Liver (tissue), 9 donors: Measurements from ENCODE around the gene LOXL3. TPM values are rescaled to one million over a fixed set of nuclear protein-coding genes. Genes with fewer than 3 reads are reported as not detected.

Experiments used
- DNase-seq: peaks from one replicate; pipeline ENCODE4 v3.0.0-alpha.2; 2017; ENCODE audit warnings: low spot score
- H3K27ac ChIP-seq, 2 donors: one replicate each; pipeline ENCODE4 v1.7.0; 2013; ENCODE audit warnings: inconsistent platforms in 2 of 2, low read length in 2 of 2, control low read depth in 1 of 2, low read depth in 1 of 2, mild to moderate bottlenecking in 1 of 2
- H3K27me3 ChIP-seq, 4 donors: one replicate each; pipeline versions ENCODE4 v1.6.1 to v1.7.0; 2013; ENCODE audit warnings: low read length in 3 of 4, inconsistent platforms in 1 of 4, mild to moderate bottlenecking in 1 of 4, moderate library complexity in 1 of 4; ENCODE audit not compliant: control insufficient read depth in 4 of 4, insufficient read depth in 4 of 4
- H3K36me3 ChIP-seq, 4 donors: one replicate each; pipeline versions ENCODE4 v1.6.1 to v1.7.0; 2013; ENCODE audit warnings: low read length in 3 of 4, mild to moderate bottlenecking in 3 of 4, low read depth in 1 of 4, moderate library complexity in 1 of 4; ENCODE audit not compliant: control insufficient read depth in 4 of 4, insufficient read depth in 3 of 4
- H3K4me1 ChIP-seq, 4 donors: one replicate each; pipeline versions ENCODE4 v1.6.1 to v1.7.0; 2013; ENCODE audit warnings: low read length in 3 of 4, mild to moderate bottlenecking in 3 of 4, moderate library complexity in 1 of 4; ENCODE audit not compliant: control insufficient read depth in 4 of 4, insufficient read depth in 4 of 4
- H3K4me3 ChIP-seq, 3 donors: one replicate each; pipeline versions ENCODE4 v1.6.1 to v1.7.0; 2013; ENCODE audit warnings: low read length in 3 of 3, control low read depth in 1 of 3, low read depth in 1 of 3, mild to moderate bottlenecking in 1 of 3
- H3K9ac ChIP-seq, 2 donors: one replicate each; pipeline ENCODE4 v1.7.0; 2013; ENCODE audit warnings: low read length in 2 of 2, mild to moderate bottlenecking in 2 of 2, moderate library complexity in 2 of 2, control low read depth in 1 of 2, low read depth in 1 of 2
- H3K9me3 ChIP-seq, 4 donors: one replicate each; pipeline versions ENCODE4 v1.6.1 to v1.7.0; 2013; ENCODE audit warnings: low read length in 3 of 4; ENCODE audit not compliant: control insufficient read depth in 4 of 4
- CTCF ChIP-seq: fragments of 150-350 bp; IDR thresholded peaks from 2 replicates; pipeline ENCODE4 v1.5.1; 2017; ENCODE audit warnings: improper control_type of control experiment, low read depth, low read length; ENCODE audit not compliant: missing input control
- EGR1 ChIP-seq, 2 donors: IDR thresholded peaks; 2 replicates each; pipeline ENCODE4 v1.6.1; 2016 to 2018; ENCODE audit warnings: antibody characterized with exemption in 2 of 2, low read depth in 2 of 2
- FOXA1 ChIP-seq: IDR thresholded peaks from 2 replicates; pipeline ENCODE4 v1.6.1; 2016; ENCODE audit warnings: antibody characterized with exemption
- FOXA2 ChIP-seq: IDR thresholded peaks from 2 replicates; pipeline ENCODE4 v1.6.1; 2016; ENCODE audit warnings: antibody characterized with exemption
- GABPA ChIP-seq, 2 donors: IDR thresholded peaks in 1 of 2; conservative IDR thresholded peaks in 1 of 2; 2 replicates each; pipeline ENCODE4 v1.6.1; 2016; ENCODE audit warnings: antibody characterized with exemption in 2 of 2, mild to moderate bottlenecking in 1 of 2, moderate library complexity in 1 of 2
- HNF4A ChIP-seq, 2 donors: conservative IDR thresholded peaks; 2 replicates each; pipeline ENCODE4 v1.6.1; 2016; ENCODE audit warnings: antibody characterized with exemption in 2 of 2, mild to moderate bottlenecking in 2 of 2
- HNF4G ChIP-seq: IDR thresholded peaks from 2 replicates; pipeline ENCODE4 v1.6.1; 2016; ENCODE audit warnings: antibody characterized with exemption
- JUND ChIP-seq, 2 donors: IDR thresholded peaks; 2 replicates each; pipeline ENCODE4 v1.6.1; 2016; ENCODE audit warnings: antibody characterized with exemption in 2 of 2
- MAX ChIP-seq: IDR thresholded peaks from 2 replicates; pipeline ENCODE4 v1.6.1; 2016; ENCODE audit warnings: antibody characterized with exemption
- NR2F2 ChIP-seq: IDR thresholded peaks from 2 replicates; pipeline ENCODE4 v1.6.1; 2016; ENCODE audit warnings: antibody characterized with exemption
- RAD21 ChIP-seq, 2 donors: IDR thresholded peaks; 2 replicates each; pipeline ENCODE4 v1.6.1; 2016; ENCODE audit warnings: antibody characterized with exemption in 2 of 2, mild to moderate bottlenecking in 2 of 2
- REST ChIP-seq: IDR thresholded peaks from 2 replicates; pipeline ENCODE4 v1.6.1; 2016; ENCODE audit warnings: antibody characterized with exemption, mild to moderate bottlenecking
- RXRA ChIP-seq, 2 donors: IDR thresholded peaks; 2 replicates each; pipeline ENCODE4 v1.6.1; 2017 to 2018; ENCODE audit warnings: antibody characterized with exemption in 2 of 2, mild to moderate bottlenecking in 1 of 2
- SP1 ChIP-seq: IDR thresholded peaks from 2 replicates; pipeline ENCODE4 v1.6.1; 2018; ENCODE audit warnings: antibody characterized with exemption, mild to moderate bottlenecking
- TAF1 ChIP-seq: conservative IDR thresholded peaks from 2 replicates; pipeline ENCODE4 v1.6.1; 2016; ENCODE audit warnings: antibody characterized with exemption, mild to moderate bottlenecking
- YY1 ChIP-seq: IDR thresholded peaks from 2 replicates; pipeline ENCODE4 v1.6.1; 2016; ENCODE audit warnings: antibody characterized with exemption, mild to moderate bottlenecking
- WGBS: extraction: QIAGEN DNeasy Blood & Tissue Kit; methylation state at CpG from one replicate; pipeline ENCODE4 v1.1.7; 2013; 5-methylcytosine and 5-hydroxymethylcytosine counted together
- polyA plus RNA-seq, 2 donors: library from polyadenylated mRNA; stranded (reverse) in 1 of 2; unstranded in 1 of 2; fragments of 200-250 nt in 1 of 2; fragments of >200 nt in 1 of 2; fragmentation: Nextera tagmentation in 1 of 2; extraction: Ambion mirVana in 1 of 2; gene quantifications; one replicate each; pipeline versions ENCODE4 v1.2.1 to v1.2.3, GENCODE V29; 2013 to 2015
- total RNA-seq, 2 donors: library from RNA; depleted of rRNA; stranded (reverse); fragments of >200 nt; gene quantifications; one replicate each; pipeline ENCODE4 v1.2.3, GENCODE V29; 2014
- TF ChIP-seq, protein P1 (sequence below): IDR thresholded peaks from 2 replicates; pipeline ENCODE4 v1.6.1; 2016; ENCODE audit warnings: antibody characterized with exemption
- TF ChIP-seq, protein P2 (sequence below): IDR thresholded peaks from 2 replicates; pipeline ENCODE4 v1.6.1; 2016; ENCODE audit warnings: antibody characterized with exemption
- donor health status: healthy.
- donor health status: healthy.
- donor health status: healthy.
- donor health status: healthy.
- donor health status: healthy.

LOXL3 gene
- total and polyA plus RNA-seq, 4 donors: 0.31 to 2.8 (median 1.3) TPM

GRCh38 chr2:74502147-74502719, 51.5 kb downstream of the LOXL3 start:
- Histone ChIP-seq H3K27me3 (no peaks in the 10 kb centered on the region), H3K4me3 (peak overlapping the region; percentile 76 to 97 (median 89)), H3K4me1 (peaks cover 22 to 84% (median 71%) of the 10 kb centered on the region in 4 donors), H3K36me3 (peaks cover 0 to 6% (median 4%) of the 10 kb centered on the region in 4 donors), H3K27ac (peak overlapping the region; percentile 87 to 93), H3K9ac (peak overlapping the region; percentile 69 to 71), H3K9me3 (no peaks in the 10 kb centered on the region)
- WGBS: 9% methylated on average over 32 of the region's 32 CpGs
- TF ChIP-seq GABPA (IDR thresholded peaks at IDR 0.05 in 1 of 2, conservative IDR thresholded peaks at IDR 0.05 in 1 of 2) (peak in 1 of 2 donors; percentile 78), TAF1 (peak; percentile 78), CTCF (no peak), MAX (no peak), FOXA2 (no peak), RAD21 (IDR thresholded peaks at IDR 0.05) (no peak), RXRA (IDR thresholded peaks at IDR 0.05) (peak; percentile 98), JUND (IDR thresholded peaks at IDR 0.05) (peak in 1 of 2 donors; percentile 41), EGR1 (IDR thresholded peaks at IDR 0.05; ENCODE audit: low read depth in 2 of 2) (peak in 1 of 2 donors; percentile 56), REST (peak; percentile 70), HNF4G (peak; percentile 92), YY1 (peak; percentile 58), HNF4A (conservative IDR thresholded peaks at IDR 0.05) (peak; percentile 95 to 96), NR2F2 (peak; percentile 46), SP1 (peak; percentile 84), FOXA1 (no peak)
- TF ChIP-seq, protein P1, sequence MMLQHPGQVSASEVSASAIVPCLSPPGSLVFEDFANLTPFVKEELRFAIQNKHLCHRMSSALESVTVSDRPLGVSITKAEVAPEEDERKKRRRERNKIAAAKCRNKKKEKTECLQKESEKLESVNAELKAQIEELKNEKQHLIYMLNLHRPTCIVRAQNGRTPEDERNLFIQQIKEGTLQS: peak; percentile 10
- TF ChIP-seq, protein P2, sequence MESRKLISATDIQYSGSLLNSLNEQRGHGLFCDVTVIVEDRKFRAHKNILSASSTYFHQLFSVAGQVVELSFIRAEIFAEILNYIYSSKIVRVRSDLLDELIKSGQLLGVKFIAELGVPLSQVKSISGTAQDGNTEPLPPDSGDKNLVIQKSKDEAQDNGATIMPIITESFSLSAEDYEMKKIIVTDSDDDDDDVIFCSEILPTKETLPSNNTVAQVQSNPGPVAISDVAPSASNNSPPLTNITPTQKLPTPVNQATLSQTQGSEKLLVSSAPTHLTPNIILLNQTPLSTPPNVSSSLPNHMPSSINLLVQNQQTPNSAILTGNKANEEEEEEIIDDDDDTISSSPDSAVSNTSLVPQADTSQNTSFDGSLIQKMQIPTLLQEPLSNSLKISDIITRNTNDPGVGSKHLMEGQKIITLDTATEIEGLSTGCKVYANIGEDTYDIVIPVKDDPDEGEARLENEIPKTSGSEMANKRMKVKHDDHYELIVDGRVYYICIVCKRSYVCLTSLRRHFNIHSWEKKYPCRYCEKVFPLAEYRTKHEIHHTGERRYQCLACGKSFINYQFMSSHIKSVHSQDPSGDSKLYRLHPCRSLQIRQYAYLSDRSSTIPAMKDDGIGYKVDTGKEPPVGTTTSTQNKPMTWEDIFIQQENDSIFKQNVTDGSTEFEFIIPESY: peak; percentile 54
- DNase-seq: peak; percentile 54
